K562 (cell line): ENCODE measurements around the gene TBC1D25. TPM values are rescaled to one million over a fixed set of nuclear protein-coding genes. Genes with fewer than 3 reads are reported as not detected.

ENCODE experiments used
- DIDO1 ChIP-seq: fragments of 450-650 bp; IDR thresholded peaks from 2 replicates; pipeline ENCODE4 v1.6.1; 2016; ENCODE audit warnings: low read depth, missing biosample characterization, missing genetic modification characterization
- E2F3 ChIP-seq: fragments of 250-450 bp; sonication (Bioruptor Pico); IDR thresholded peaks from 2 replicates; pipeline ENCODE4 v1.4.0; 2020; ENCODE audit warnings: mild to moderate bottlenecking
- FOXA3 ChIP-seq, 2 experiments: fragments of 450-650 bp in 1 of 2; sonication (generic) in 1 of 2; formaldehyde crosslinking; IDR thresholded peaks in 1 of 2; conservative IDR thresholded peaks in 1 of 2; 2 replicates each; pipeline versions ENCODE4 v1.4.0 to v1.8.0; 2020 to 2022; ENCODE audit warnings: mild to moderate bottlenecking in 2 of 2, missing genetic modification reagents in 1 of 2
- LARP7 ChIP-seq: fragments of 450-650 bp; IDR thresholded peaks from 2 replicates; pipeline ENCODE4 v1.6.1; 2016
- MNT ChIP-seq, 2 experiments: fragments of 450-650 bp; conservative IDR thresholded peaks; 2 replicates each; pipeline ENCODE4 v1.6.1; 2017; ENCODE audit warnings: mild to moderate bottlenecking in 2 of 2, moderate library complexity in 2 of 2
- NCOA2 ChIP-seq, 2 experiments: fragments of 450-650 bp; IDR thresholded peaks; 2 replicates each; pipeline ENCODE4 v1.6.1; 2018; ENCODE audit warnings: mild to moderate bottlenecking in 2 of 2, moderate library complexity in 1 of 2; ENCODE audit not compliant: partially characterized antibody in 2 of 2
- SMARCA5 ChIP-seq: fragments of 450-650 bp; IDR thresholded peaks from 2 replicates; pipeline ENCODE4 v1.6.1; 2016
- TFAP4 ChIP-seq: sonication (generic); formaldehyde crosslinking; IDR thresholded peaks from 2 replicates; pipeline ENCODE4 v1.8.0; 2022; ENCODE audit warnings: missing genetic modification reagents, mild to moderate bottlenecking, moderate library complexity, borderline replicate concordance
- THAP7 ChIP-seq: fragments of 250-450 bp; sonication (Bioruptor Pico); IDR thresholded peaks from 2 replicates; pipeline ENCODE4 v1.5.0; 2021
- ZNF124 ChIP-seq: sonication (generic); formaldehyde crosslinking; IDR thresholded peaks from 2 replicates; pipeline ENCODE4 v1.8.1; 2022; ENCODE audit warnings: missing genetic modification reagents
- ZNF239 ChIP-seq: fragments of 250-450 bp; sonication (Bioruptor Pico); IDR thresholded peaks from 2 replicates; pipeline ENCODE4 v1.4.0; 2020; ENCODE audit warnings: mild to moderate bottlenecking
- ZNF717 ChIP-seq: fragments of 250-450 bp; sonication (Bioruptor Pico); IDR thresholded peaks from 2 replicates; pipeline ENCODE4 v1.5.0; 2021
- polyA plus RNA-seq, 8 experiments: library from polyadenylated mRNA; depleted of rRNA in 4 of 8; stranded (reverse) in 5 of 8; unstranded in 3 of 8; fragments of >200 nt; fragmentation: Nextera tagmentation in 2 of 8; fragmentation: Illumina TruSeq in 1 of 8; extraction: Ambion mirVana in 2 of 8; extraction: Trizol in 1 of 8; gene quantifications; 2 replicates each; pipeline versions ENCODE4 v1.2.1 to v1.2.3, GENCODE V29; 2011 to 2014; ENCODE audit warnings: inconsistent platforms in 1 of 8, missing spikeins in 1 of 8
- total RNA-seq, 7 experiments: library from RNA; depleted of rRNA in 6 of 7; stranded (reverse); fragments of >200 nt in 6 of 7; fragmentation: Illumina TruSeq in 2 of 7; extraction: Trizol in 2 of 7; gene quantifications; 2 replicates each; pipeline versions ENCODE4 v1.2.1 to v1.2.3, GENCODE V29; 2011 to 2021; ENCODE audit warnings: low replicate concordance in 1 of 7
- TF ChIP-seq, protein P1 (sequence below), 2 experiments: fragments of 450-650 bp; formaldehyde crosslinking in 1 of 2; IDR thresholded peaks; 2 replicates each; pipeline versions ENCODE4 v1.4.0 to v1.6.1; 2014 to 2020; ENCODE audit warnings: mild to moderate bottlenecking in 2 of 2, borderline replicate concordance in 1 of 2, low read depth in 1 of 2

TBC1D25 gene
- total and polyA plus RNA-seq, 9 of the 15 experiments (the other 6 are each of a cell fraction or from before 2014, with no cell fraction given) = 0.62 to 10.6 (median 3.9) TPM

- peak; percentile 50 for TF ChIP-seq TFAP4 (CRISPR knock-in tag)
- TF ChIP-seq THAP7 (CRISPR knock-in tag) = peak; percentile 76; the same call in 1 of the 2 replicates
- TF ChIP-seq DIDO1 = peak; percentile 86
- TF ChIP-seq, protein P1, sequence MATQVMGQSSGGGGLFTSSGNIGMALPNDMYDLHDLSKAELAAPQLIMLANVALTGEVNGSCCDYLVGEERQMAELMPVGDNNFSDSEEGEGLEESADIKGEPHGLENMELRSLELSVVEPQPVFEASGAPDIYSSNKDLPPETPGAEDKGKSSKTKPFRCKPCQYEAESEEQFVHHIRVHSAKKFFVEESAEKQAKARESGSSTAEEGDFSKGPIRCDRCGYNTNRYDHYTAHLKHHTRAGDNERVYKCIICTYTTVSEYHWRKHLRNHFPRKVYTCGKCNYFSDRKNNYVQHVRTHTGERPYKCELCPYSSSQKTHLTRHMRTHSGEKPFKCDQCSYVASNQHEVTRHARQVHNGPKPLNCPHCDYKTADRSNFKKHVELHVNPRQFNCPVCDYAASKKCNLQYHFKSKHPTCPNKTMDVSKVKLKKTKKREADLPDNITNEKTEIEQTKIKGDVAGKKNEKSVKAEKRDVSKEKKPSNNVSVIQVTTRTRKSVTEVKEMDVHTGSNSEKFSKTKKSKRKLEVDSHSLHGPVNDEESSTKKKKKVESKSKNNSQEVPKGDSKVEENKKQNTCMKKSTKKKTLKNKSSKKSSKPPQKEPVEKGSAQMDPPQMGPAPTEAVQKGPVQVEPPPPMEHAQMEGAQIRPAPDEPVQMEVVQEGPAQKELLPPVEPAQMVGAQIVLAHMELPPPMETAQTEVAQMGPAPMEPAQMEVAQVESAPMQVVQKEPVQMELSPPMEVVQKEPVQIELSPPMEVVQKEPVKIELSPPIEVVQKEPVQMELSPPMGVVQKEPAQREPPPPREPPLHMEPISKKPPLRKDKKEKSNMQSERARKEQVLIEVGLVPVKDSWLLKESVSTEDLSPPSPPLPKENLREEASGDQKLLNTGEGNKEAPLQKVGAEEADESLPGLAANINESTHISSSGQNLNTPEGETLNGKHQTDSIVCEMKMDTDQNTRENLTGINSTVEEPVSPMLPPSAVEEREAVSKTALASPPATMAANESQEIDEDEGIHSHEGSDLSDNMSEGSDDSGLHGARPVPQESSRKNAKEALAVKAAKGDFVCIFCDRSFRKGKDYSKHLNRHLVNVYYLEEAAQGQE (IDR thresholded peaks at IDR 0.05; ENCODE audit: borderline replicate concordance) = peak; percentile 94
- TF ChIP-seq, protein P1 (CRISPR knock-in tag; IDR thresholded peaks at IDR 0.05; ENCODE audit: low read depth) = no peak
- no peak for TF ChIP-seq NCOA2 (IDR thresholded peaks at IDR 0.05; ENCODE audit: partially characterized antibody in 2 of 2)
- 0 out of 4 replicates have a peak, but pooled peaks have one; percentile 20 to 24 for TF ChIP-seq FOXA3 (CRISPR knock-in tag; conservative IDR thresholded peaks at IDR 0.05 in 1 of 2, IDR thresholded peaks at IDR 0.05 in 1 of 2)
- no peak for TF ChIP-seq ZNF124
- peak; percentile 63 to 74 for TF ChIP-seq MNT (conservative IDR thresholded peaks at IDR 0.05)
- peak; percentile 83 for TF ChIP-seq SMARCA5
- TF ChIP-seq E2F3 (CRISPR knock-in tag) = no peak
- TF ChIP-seq ZNF717 (CRISPR knock-in tag) = no peak
- no peak for TF ChIP-seq LARP7
- TF ChIP-seq ZNF239 (CRISPR knock-in tag) = no peak
Observed at GRCh38 chrX:48597353-48598264, 58.1 kb downstream of the TBC1D25 start, which contains the start of gene WDR13 (continued).
